Neural crest cell (in vitro differentiated cells): ENCODE results near the gene TKFC. TPM values are rescaled to one million over a fixed set of nuclear protein-coding genes. Genes with fewer than 3 reads are reported as not detected.
A peak's percentile ranks its signal among the peaks of the same experiment; 100 is the strongest.
"Not testable (repeated sequence)": the region's sequence is repeated elsewhere in the genome, so short reads cannot be mapped to it uniquely, and the experiment has no call there.

ENCODE experiments used
- DNase-seq: peaks from one replicate; pipeline ENCODE4 v3.0.0; 2021; ENCODE audit warnings: low read depth, mixed read lengths, low spot score
- H3K27ac Mint-ChIP-seq: one replicate; pipeline ENCODE4 v1.8.0; 2021; ENCODE audit warnings: mild to moderate bottlenecking, mixed read lengths; ENCODE audit not compliant: unreplicated experiment
- H3K27me3 Mint-ChIP-seq: 2 replicates; pipeline ENCODE4 v1.8.0; 2021; ENCODE audit warnings: low read depth, mild to moderate bottlenecking, mixed read lengths
- H3K36me3 Mint-ChIP-seq: 2 replicates; pipeline ENCODE4 v1.8.0; 2021; ENCODE audit warnings: low read depth, mild to moderate bottlenecking, mixed read lengths
- H3K4me1 Mint-ChIP-seq: 2 replicates; pipeline ENCODE4 v1.8.0; 2021; ENCODE audit warnings: mixed read lengths
- H3K4me3 Mint-ChIP-seq: one replicate; pipeline ENCODE4 v1.8.0; 2021; ENCODE audit warnings: mild to moderate bottlenecking, mixed read lengths
- H3K9me3 Mint-ChIP-seq: 2 replicates; pipeline ENCODE4 v1.8.0; 2021; ENCODE audit warnings: mixed read lengths
- CTCF ChIP-seq: fragments of 200-600 bp; sonication (generic); conservative IDR thresholded peaks from 2 replicates; pipeline ENCODE4 v1.5.0; 2021; ENCODE audit warnings: antibody characterized with exemption, mild to moderate bottlenecking
- total RNA-seq: library from RNA; stranded (reverse); gene quantifications from 2 replicates; pipeline ENCODE4 v1.2.1, GENCODE V29; 2021

TKFC gene
- total RNA-seq, 1 donor from 2014 or later = 53.9 TPM

- H3K4me3 Mint-ChIP-seq = peak overlapping the region; percentile 34
- no peak for DNase-seq
- H3K9me3 Mint-ChIP-seq = peaks cover 9% of the 10 kb centered on the region
- no peaks in the 10 kb centered on the region for H3K27me3 Mint-ChIP-seq
- no peak overlapping the region for H3K27ac Mint-ChIP-seq
- no peaks in the 10 kb centered on the region for H3K4me1 Mint-ChIP-seq
- H3K36me3 Mint-ChIP-seq = peaks cover 65% of the 10 kb centered on the region
- TF ChIP-seq CTCF = no peak
These were observed 39.8 kb downstream of the TKFC start for GRCh38 chr11:61372659-61373420.

- no peaks in the 10 kb centered on the region for H3K4me1 Mint-ChIP-seq
- no peak overlapping the region for H3K4me3 Mint-ChIP-seq
- H3K9me3 Mint-ChIP-seq = peaks cover 6% of the 10 kb centered on the region
- DNase-seq = no peak
- no peak overlapping the region for H3K27ac Mint-ChIP-seq
- H3K27me3 Mint-ChIP-seq = no peaks in the 10 kb centered on the region
- TF ChIP-seq CTCF = no peak
- H3K36me3 Mint-ChIP-seq = peaks cover 40% of the 10 kb centered on the region
These were observed 42.7 kb downstream of the TKFC start for GRCh38 chr11:61375761-61376108.

GRCh38 chr11:61377461-61378160 is 44.6 kb downstream of the TKFC start:
- H3K27ac Mint-ChIP-seq = no peak overlapping the region
- no peaks in the 10 kb centered on the region for H3K27me3 Mint-ChIP-seq

GRCh38 chr11:61378713-61379313 is 45.8 kb downstream of the TKFC start:
- no peak for DNase-seq
- Mint-ChIP-seq H3K27me3 (no peaks in the 10 kb centered on the region), H3K9me3 (no peaks in the 10 kb centered on the region), H3K36me3 (peaks cover 19% of the 10 kb centered on the region), H3K4me3 (no peak overlapping the region), H3K27ac (no peak overlapping the region), H3K4me1 (no peaks in the 10 kb centered on the region)
- TF ChIP-seq CTCF = no peak

More at GRCh38 chr11:61377461-61378160, 44.6 kb downstream of the TKFC start:
- H3K36me3 Mint-ChIP-seq = peaks cover 26% of the 10 kb centered on the region
- no peak overlapping the region for H3K4me3 Mint-ChIP-seq
- H3K4me1 Mint-ChIP-seq = no peaks in the 10 kb centered on the region
- no peak for TF ChIP-seq CTCF
- H3K9me3 Mint-ChIP-seq = peaks cover 2% of the 10 kb centered on the region
- DNase-seq = no peak

GRCh38 chr11:61380884-61381283 is 47.9 kb downstream of the TKFC start:
- no peak for DNase-seq
- peaks cover 15% of the 10 kb centered on the region for H3K36me3 Mint-ChIP-seq
- H3K9me3 Mint-ChIP-seq = no peaks in the 10 kb centered on the region
- H3K27me3 Mint-ChIP-seq = no peaks in the 10 kb centered on the region
- no peak overlapping the region for H3K27ac Mint-ChIP-seq
- H3K4me3 Mint-ChIP-seq = no peak overlapping the region
- TF ChIP-seq CTCF = no peak
- peaks cover 9% of the 10 kb centered on the region for H3K4me1 Mint-ChIP-seq

- DNase-seq, H3K27me3 Mint-ChIP-seq, H3K4me3 Mint-ChIP-seq, H3K9me3 Mint-ChIP-seq, H3K36me3 Mint-ChIP-seq, H3K27ac Mint-ChIP-seq, H3K4me1 Mint-ChIP-seq: not testable (repeated sequence)
These were observed 50.8 kb downstream of the TKFC start for GRCh38 chr11:61383859-61384258.
